T1000 (cell line): ENCODE data around the gene MYO16.
"Not testable (repeated sequence)": the region's sequence is repeated elsewhere in the genome, so short reads cannot be mapped to it uniquely, and the experiment has no call there.

Source experiments
- DNase-seq: peaks from one replicate; lab custom pipeline; 2025; ENCODE audit warnings: mixed read lengths; lab: John Stamatoyannopoulos, UW

The MYO16 gene

GRCh38 chr13:108981407-108981806, 352.0 kb downstream of the MYO16 start:
- no peak for DNase-seq

DNA sequence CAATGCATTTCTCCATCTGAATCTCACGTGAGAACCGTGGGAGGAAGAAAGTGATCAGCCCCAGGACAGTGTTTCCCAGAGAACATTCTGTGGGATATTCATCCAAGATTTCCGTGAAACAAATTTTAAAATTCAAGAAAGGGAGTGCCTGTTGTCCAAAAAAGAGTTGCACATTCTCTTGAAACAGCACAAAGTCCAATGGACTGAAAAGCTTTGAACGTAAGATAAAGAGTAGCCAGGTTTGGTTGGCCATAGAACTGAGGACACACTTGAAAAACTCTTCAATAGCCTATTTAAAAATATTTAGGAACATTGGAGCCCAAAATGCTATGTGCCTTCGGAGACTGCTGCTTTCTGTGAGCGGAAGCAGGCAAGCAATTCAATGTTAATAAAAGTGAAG, 353.9 kb downstream of the MYO16 start:
- no peak for DNase-seq

DNA sequence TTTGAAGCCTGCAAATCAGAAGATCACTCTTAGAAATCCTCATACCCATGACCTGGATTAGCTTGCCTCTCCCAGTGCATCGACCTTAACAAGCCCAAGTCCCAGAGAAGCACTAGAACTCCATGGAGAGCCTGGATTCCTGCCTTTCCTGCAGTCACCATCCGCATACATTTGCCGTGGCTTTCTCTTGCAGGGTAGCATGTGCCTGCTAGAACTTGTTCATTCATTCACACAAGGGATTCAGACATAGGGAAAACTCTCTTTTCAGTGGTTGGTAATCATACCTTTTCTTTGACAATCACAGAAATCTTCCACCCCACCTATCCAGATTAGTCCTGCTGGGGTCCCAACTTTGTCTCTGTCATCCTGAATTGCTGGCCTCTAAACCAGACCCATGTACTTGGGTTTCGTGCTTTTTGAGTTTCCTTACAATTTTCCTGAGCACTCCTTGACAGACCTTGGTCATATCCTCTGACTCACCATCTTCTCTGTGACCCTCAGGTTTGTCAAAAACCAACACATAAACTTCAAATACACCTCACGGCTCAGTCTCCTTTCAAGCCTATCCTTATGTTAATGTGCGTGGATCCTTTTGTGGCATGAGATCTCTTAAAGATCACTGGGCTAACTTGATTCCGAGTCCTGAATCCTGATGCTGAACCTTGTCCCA, 355.0 kb downstream of the MYO16 start:
- DNase-seq = no peak

GRCh38 chr13:108985166-108985565, 355.8 kb downstream of the MYO16 start:
- DNase-seq = peak; percentile 20

DNA sequence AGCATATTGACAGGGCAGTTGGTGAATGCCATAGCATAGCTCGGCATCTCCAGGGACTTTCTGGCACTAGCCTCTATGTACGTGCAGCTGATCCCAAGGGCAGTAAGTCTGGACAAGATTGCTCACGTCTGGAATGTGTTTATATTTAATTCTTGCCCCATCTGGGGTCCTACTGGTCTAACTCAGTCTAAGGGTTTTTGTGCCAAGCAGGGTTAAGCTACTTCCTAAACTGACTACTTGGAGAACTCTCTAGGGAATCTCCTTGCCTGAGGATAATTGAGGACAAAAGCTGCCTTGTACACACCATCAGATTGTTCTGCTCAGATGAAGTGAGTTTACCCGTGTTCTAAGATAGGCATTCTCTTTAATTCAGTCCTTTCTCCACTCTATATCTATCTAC, 358.1 kb downstream of the MYO16 start:
- no peak for DNase-seq

DNA sequence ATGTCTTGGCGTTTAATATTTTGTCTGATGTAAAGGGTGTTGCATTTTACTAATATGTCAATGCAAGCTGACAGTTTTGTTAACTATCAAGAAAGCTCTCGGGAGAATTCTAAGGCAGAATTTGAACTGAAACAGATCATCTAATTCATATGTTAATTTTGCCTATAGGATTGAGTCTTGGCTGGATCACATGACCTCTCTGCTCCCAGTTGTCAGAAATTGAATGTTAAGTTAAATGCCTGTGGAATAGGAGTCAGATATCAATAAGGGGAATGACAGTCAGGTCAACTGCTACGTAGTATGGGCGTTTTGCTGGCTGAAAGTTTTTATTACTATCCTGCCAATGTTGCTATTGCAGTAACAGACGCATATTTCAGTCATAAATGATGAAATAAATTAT, 358.5 kb downstream of the MYO16 start:
- no peak for DNase-seq

GRCh38 chr13:108991416-108991815, 362.0 kb downstream of the MYO16 start:
- not testable (repeated sequence) for DNase-seq

- no peak for DNase-seq
Measured at GRCh38 chr13:108993346-108993745, 363.9 kb downstream of the MYO16 start.

DNA sequence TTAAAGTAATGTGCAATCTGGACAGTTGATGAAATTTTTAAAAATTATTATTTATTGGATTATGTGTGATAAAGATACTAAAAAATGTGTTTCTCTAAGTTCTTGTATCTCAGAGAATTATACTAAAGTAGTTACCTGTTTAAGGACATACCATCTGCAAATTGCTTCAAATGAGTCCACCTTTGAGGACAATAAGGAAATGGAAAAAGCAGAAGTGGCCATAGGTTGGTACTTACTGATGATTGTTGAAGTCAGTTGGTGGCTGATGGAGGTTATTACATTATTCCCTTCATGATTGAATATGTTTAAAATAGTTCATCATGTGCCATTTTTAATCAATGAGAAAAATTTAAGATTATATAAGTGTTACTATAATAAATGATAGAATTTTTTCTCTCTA, 367.0 kb downstream of the MYO16 start:
- no peak for DNase-seq

DNA sequence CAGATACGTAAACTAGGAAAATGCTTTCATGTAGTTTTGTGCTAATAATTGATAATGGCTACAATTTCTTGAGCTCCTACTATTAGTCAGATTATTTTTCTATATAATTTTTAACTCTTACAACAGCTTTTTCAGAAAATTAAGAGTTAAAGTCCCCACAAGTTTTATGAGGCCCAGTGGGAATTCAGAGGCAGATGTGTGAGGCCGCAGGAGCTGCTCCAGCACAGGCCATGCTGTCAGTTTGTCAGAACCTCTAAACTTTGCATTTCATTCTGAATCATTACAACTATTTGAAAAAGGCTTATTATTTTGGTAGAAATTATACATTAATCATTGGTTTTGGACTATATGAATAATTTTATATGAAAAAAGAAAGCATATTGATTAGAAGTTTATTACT, 370.8 kb downstream of the MYO16 start:
- no peak for DNase-seq

DNA sequence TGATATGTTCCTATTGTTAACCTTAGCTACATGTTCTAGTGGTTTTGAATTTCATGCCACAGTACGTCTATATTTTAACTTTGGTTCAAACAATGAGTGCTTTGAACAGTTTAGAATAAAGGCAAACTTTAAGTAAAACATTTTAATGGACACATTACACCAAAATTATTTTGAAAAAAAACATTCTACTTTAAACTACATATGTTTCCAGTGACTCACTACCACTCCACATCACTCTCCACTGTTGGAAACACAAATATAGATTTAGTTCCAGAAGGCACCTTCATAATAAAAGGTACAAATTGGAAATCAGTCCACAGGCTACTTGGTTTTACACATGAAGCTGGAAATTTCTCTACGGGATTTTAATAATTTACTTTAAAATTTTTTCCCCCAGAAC, 373.5 kb downstream of the MYO16 start:
- no peak for DNase-seq

- DNase-seq = no peak
Measured at GRCh38 chr13:109007946-109008345, 378.5 kb downstream of the MYO16 start.

DNA sequence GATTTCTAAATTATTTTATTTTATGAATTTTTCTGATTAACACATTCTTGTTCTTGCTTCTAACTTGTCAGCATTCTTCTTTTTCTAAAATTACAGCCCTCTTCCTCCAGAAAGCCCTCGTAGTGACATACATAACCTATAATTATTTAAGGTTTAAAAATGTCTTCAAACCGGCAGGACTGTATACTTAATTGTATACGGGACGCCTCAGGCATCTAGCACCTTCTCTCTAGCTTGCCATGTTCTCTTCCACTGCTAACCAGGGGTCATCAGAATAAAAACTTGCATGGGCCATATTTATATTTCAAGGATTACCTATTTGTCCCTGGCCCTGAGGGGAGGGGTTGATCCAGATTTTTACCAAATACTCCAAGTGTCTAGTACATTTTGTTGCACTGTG, 380.3 kb downstream of the MYO16 start:
- DNase-seq = no peak

DNA sequence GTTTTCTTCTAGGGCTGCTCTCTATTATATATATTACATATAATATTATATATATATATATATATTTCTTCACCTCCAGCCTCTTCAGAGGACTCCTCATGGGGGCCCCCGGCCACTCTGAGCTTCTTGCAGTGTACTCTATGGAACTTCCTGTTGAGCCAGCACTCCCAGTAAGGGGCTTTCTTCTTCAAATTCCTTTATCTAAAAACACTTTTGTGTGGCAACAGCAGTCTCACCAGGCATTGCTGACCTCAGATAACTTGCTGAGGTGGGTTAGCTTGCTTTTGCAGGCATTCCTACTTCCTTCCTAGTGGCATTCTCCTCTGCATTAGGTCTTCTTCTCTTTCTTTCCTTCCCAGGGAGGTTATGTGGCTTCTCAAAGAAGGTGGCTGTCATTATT, 381.5 kb downstream of the MYO16 start:
- DNase-seq = no peak

GRCh38 chr13:109012115-109012514, 382.7 kb downstream of the MYO16 start:
- DNase-seq = no peak

GRCh38 chr13:109021558-109021957, 392.1 kb downstream of the MYO16 start:
- no peak for DNase-seq

DNA sequence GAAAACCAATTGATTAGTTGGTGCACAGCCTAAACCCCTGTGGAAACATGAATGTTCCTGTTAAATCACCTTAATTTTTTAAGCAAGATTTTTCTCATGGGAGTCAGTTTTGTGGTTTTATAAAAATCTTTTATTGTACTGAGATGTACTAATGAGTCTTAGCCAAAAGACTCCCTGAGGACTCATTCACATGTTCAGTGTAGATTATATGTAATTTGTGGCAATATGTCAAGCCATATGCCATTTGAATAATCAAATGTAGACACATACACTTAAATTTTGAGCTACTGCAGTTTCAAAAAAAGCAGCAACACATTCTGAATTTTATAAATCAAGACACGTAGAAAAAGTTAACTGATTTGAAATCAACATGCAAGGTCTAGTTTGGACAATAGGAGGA, 395.2 kb downstream of the MYO16 start:
- no peak for DNase-seq

GRCh38 chr13:109026266-109026665, 396.9 kb downstream of the MYO16 start:
- no peak for DNase-seq

- no peak for DNase-seq
Measured at GRCh38 chr13:109028624-109029023, 399.2 kb downstream of the MYO16 start.

DNA sequence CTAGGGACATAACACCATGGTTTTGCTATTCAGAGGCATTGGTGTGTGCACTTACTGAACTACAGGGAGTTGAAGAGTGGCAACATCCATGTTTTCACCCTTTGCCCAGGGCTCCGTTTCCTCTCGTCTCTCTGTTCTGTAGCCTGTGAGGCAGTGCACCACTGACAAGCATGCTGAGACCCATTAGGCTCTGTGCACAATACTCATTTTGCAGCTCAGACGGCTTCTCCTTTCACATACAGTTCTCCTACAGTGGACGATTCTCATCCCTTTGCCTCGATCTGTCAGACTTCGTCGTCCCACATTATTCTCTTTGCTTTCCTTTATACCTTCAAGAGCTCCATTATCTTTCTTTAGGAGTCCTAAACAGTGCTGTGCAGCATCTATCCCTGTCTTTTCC, 403.7 kb downstream of the MYO16 start:
- no peak for DNase-seq

- DNase-seq = no peak
Measured at GRCh38 chr13:109036078-109036780, 406.8 kb downstream of the MYO16 start.

GRCh38 chr13:109043636-109044035, 414.2 kb downstream of the MYO16 start:
- DNase-seq = no peak

GRCh38 chr13:109055850-109056249, 426.4 kb downstream of the MYO16 start:
- no peak for DNase-seq

GRCh38 chr13:109058087-109058486, 428.7 kb downstream of the MYO16 start:
- DNase-seq = no peak
